Measurements from ENCODE around the gene GYS1.
"Not testable (repeated sequence)": the region's sequence is repeated elsewhere in the genome, so short reads cannot be mapped to it uniquely, and the experiment has no call there.

Gene GYS1

GRCh38 chr19:48927692-48928091 is 65.4 kb downstream of the GYS1 start:
- not testable (repeated sequence) for H3K36me3 Mint-ChIP-seq (ENCODE audit: insufficient read depth); H3K4me1 Mint-ChIP-seq; H3K27me3 Mint-ChIP-seq; ATAC-seq (replicated peaks; ENCODE audit: extremely low read depth, poor library complexity, severe bottlenecking); H3K27ac Mint-ChIP-seq (ENCODE audit: low read depth); H3K9me3 Mint-ChIP-seq; DNase-seq (ENCODE audit: low spot score in 2 of 2); H3K4me3 Mint-ChIP-seq

- Mint-ChIP-seq H3K36me3 (ENCODE audit: insufficient read depth) (peaks cover 8% of the 10 kb centered on the region), H3K4me1 (no peaks in the 10 kb centered on the region), H3K9me3 (no peaks in the 10 kb centered on the region), H3K27ac (ENCODE audit: low read depth) (peak overlapping the region; percentile 62), H3K4me3 (no peak overlapping the region), H3K27me3 (no peaks in the 10 kb centered on the region)
- DNase-seq (ENCODE audit: low spot score in 2 of 2) (no peak), ATAC-seq (replicated peaks; ENCODE audit: extremely low read depth, poor library complexity, severe bottlenecking) (no peak)
Observed at GRCh38 chr19:48926909-48927308, 66.2 kb downstream of the GYS1 start.

- H3K27ac Mint-ChIP-seq (ENCODE audit: low read depth); H3K27me3 Mint-ChIP-seq; H3K4me3 Mint-ChIP-seq; H3K9me3 Mint-ChIP-seq; ATAC-seq (replicated peaks; ENCODE audit: extremely low read depth, poor library complexity, severe bottlenecking); H3K4me1 Mint-ChIP-seq; DNase-seq (ENCODE audit: low spot score in 2 of 2): not testable (repeated sequence)
- H3K36me3 Mint-ChIP-seq (ENCODE audit: insufficient read depth) = peaks cover 11% of the 10 kb centered on the region
Observed at GRCh38 chr19:48925890-48926289, 67.2 kb downstream of the GYS1 start.

- Mint-ChIP-seq H3K4me3 (no peak overlapping the region), H3K4me1 (no peaks in the 10 kb centered on the region), H3K27me3 (no peaks in the 10 kb centered on the region), H3K9me3 (no peaks in the 10 kb centered on the region), H3K27ac (ENCODE audit: low read depth) (no peak overlapping the region), H3K36me3 (ENCODE audit: insufficient read depth) (peaks cover 11% of the 10 kb centered on the region)
- ATAC-seq (replicated peaks; ENCODE audit: extremely low read depth, poor library complexity, severe bottlenecking) (no peak), DNase-seq (ENCODE audit: low spot score in 2 of 2) (no peak)
Observed at GRCh38 chr19:48925240-48925843, 67.8 kb downstream of the GYS1 start.

- ATAC-seq (replicated peaks; ENCODE audit: extremely low read depth, poor library complexity, severe bottlenecking) (no peak), DNase-seq (ENCODE audit: low spot score in 2 of 2) (no peak)
- no peaks in the 10 kb centered on the region for H3K4me1 Mint-ChIP-seq
- H3K4me3 Mint-ChIP-seq = no peak overlapping the region
- no peak overlapping the region for H3K27ac Mint-ChIP-seq (ENCODE audit: low read depth)
- no peaks in the 10 kb centered on the region for H3K27me3 Mint-ChIP-seq
- peaks cover 12% of the 10 kb centered on the region for H3K36me3 Mint-ChIP-seq (ENCODE audit: insufficient read depth)
- H3K9me3 Mint-ChIP-seq = no peaks in the 10 kb centered on the region
Observed at GRCh38 chr19:48922548-48923490, 70.3 kb downstream of the GYS1 start.

GRCh38 chr19:48921721-48922500 is 71.2 kb downstream of the GYS1 start:
- Mint-ChIP-seq H3K36me3 (ENCODE audit: insufficient read depth) (peaks cover 12% of the 10 kb centered on the region), H3K9me3 (no peaks in the 10 kb centered on the region), H3K27ac (ENCODE audit: low read depth) (no peak overlapping the region), H3K27me3 (no peaks in the 10 kb centered on the region), H3K4me3 (no peak overlapping the region), H3K4me1 (no peaks in the 10 kb centered on the region)
- ATAC-seq (replicated peaks; ENCODE audit: extremely low read depth, poor library complexity, severe bottlenecking) = no peak
- DNase-seq (ENCODE audit: low spot score in 2 of 2) = no peak

GRCh38 chr19:48920949-48921348 is 72.2 kb downstream of the GYS1 start:
- no peak overlapping the region for H3K4me3 Mint-ChIP-seq
- no peak for ATAC-seq (replicated peaks; ENCODE audit: extremely low read depth, poor library complexity, severe bottlenecking)

GRCh38 chr19:48919271-48919670 is 73.8 kb downstream of the GYS1 start:
- not testable (repeated sequence) for DNase-seq (ENCODE audit: low spot score in 2 of 2); H3K27ac Mint-ChIP-seq (ENCODE audit: low read depth); H3K4me3 Mint-ChIP-seq; H3K27me3 Mint-ChIP-seq; H3K4me1 Mint-ChIP-seq; ATAC-seq (replicated peaks; ENCODE audit: extremely low read depth, poor library complexity, severe bottlenecking); H3K9me3 Mint-ChIP-seq
- H3K36me3 Mint-ChIP-seq (ENCODE audit: insufficient read depth) = peaks cover 26% of the 10 kb centered on the region

More at GRCh38 chr19:48920949-48921348, 72.2 kb downstream of the GYS1 start:
- Mint-ChIP-seq H3K27me3 (no peaks in the 10 kb centered on the region), H3K4me1 (no peaks in the 10 kb centered on the region), H3K27ac (ENCODE audit: low read depth) (no peak overlapping the region), H3K9me3 (no peaks in the 10 kb centered on the region), H3K36me3 (ENCODE audit: insufficient read depth) (peaks cover 18% of the 10 kb centered on the region)
- DNase-seq (ENCODE audit: low spot score in 2 of 2) = no peak

- Mint-ChIP-seq H3K27ac (ENCODE audit: low read depth) (no peak overlapping the region), H3K27me3 (no peaks in the 10 kb centered on the region), H3K4me3 (no peak overlapping the region), H3K9me3 (no peaks in the 10 kb centered on the region), H3K4me1 (no peaks in the 10 kb centered on the region), H3K36me3 (ENCODE audit: insufficient read depth) (peaks cover 29% of the 10 kb centered on the region)
- ATAC-seq (replicated peaks; ENCODE audit: extremely low read depth, poor library complexity, severe bottlenecking) (no peak), DNase-seq (ENCODE audit: low spot score in 2 of 2) (no peak)
Observed at GRCh38 chr19:48918801-48919247, 74.3 kb downstream of the GYS1 start.

All from central memory CD8-positive, alpha-beta T cell (primary cell).